ENCODE results near the gene B3GLCT.

GRCh38 chr13:31175847-31176532 lies 23.8 kb upstream of the B3GLCT start:
- TF ChIP-seq POLR2A (IDR thresholded peaks at IDR 0.05; ENCODE audit: low read depth, low read length) (no peak), POLR2AphosphoS5 (IDR thresholded peaks at IDR 0.05; ENCODE audit: low read depth, low read length) (no peak), TAF1 (IDR thresholded peaks at IDR 0.05; ENCODE audit: borderline replicate concordance, low read depth, low read length) (no peak)
